Body of pancreas (tissue), 4 donors: ENCODE data around the gene WHRN. TPM values are rescaled to one million over a fixed set of nuclear protein-coding genes. Genes with fewer than 3 reads are reported as not detected.

Source experiments
- ATAC-seq: fragments of 150-250 bp; one replicate; pipeline ENCODE4 v1.9.1; 2016
- DNase-seq, 4 donors: peaks; one replicate each; pipeline ENCODE4 v3.0.0-alpha.2; 2019
- H3K27ac ChIP-seq, 4 donors: fragments of 200-600 bp; sonication (generic); 1 replicate in 3 of 4; 2 replicates in 1 of 4; pipeline versions ENCODE4 v1.5.1 to v1.6.1; 2016 to 2019; ENCODE audit warnings: mild to moderate bottlenecking in 1 of 4, mixed read lengths in 1 of 4, moderate library complexity in 1 of 4
- H3K27me3 ChIP-seq, 2 donors: fragments of 200-600 bp; sonication (generic); one replicate each; pipeline ENCODE4 v1.6.0; 2016; ENCODE audit warnings: mild to moderate bottlenecking in 1 of 2
- H3K36me3 ChIP-seq, 2 donors: fragments of 200-600 bp; sonication (generic); replicated peaks in 1 of 2; 2 replicates each; pipeline ENCODE4 v1.5.1; 2016; ENCODE audit warnings: low read depth in 2 of 2; ENCODE audit not compliant: insufficient read depth in 1 of 2
- H3K4me1 ChIP-seq: fragments of 200-600 bp; sonication (generic); one replicate; pipeline ENCODE4 v1.6.0; 2016
- H3K4me3 ChIP-seq, 2 donors: fragments of 200-600 bp; sonication (generic); 1 replicate in 1 of 2; 2 replicates in 1 of 2; pipeline ENCODE4 v1.5.1; 2016 to 2019
- H3K9me3 ChIP-seq, 3 donors: fragments of 200-600 bp; sonication (generic); 1 replicate in 2 of 3; 2 replicates in 1 of 3; pipeline ENCODE4 v1.5.1; 2016
- CTCF ChIP-seq, 7 experiments: fragments of 450-650 bp in 4 of 7; fragments of 200-600 bp in 3 of 7; sonication (generic) in 3 of 7; IDR thresholded peaks; one replicate each; pipeline ENCODE4 v1.5.1; 2016 to 2019; ENCODE audit warnings: antibody characterized with exemption in 7 of 7
- POLR2A ChIP-seq, 3 donors: fragments of 450-650 bp; IDR thresholded peaks; one replicate each; pipeline ENCODE4 v1.6.1; 2016; ENCODE audit warnings: antibody characterized with exemption in 3 of 3, mild to moderate bottlenecking in 2 of 3
- WGBS, 2 donors: methylation state at CpG; one replicate each; pipeline ENCODE4 v1.1.5; 2017; 5-methylcytosine and 5-hydroxymethylcytosine counted together
- intact Hi-C: fragments of 100-400 bp; cut with DNase I; formaldehyde crosslinking; loops from one replicate; pipeline ENCODE4 v1.15.1; 2023
- total RNA-seq, 2 donors: library from RNA; depleted of rRNA; stranded (reverse); fragments of >200 nt; gene quantifications; one replicate each; pipeline ENCODE4 v1.1.0, GENCODE V29; 2016

Gene WHRN
- total RNA-seq, 2 donors from 2014 or later, result 13.5 to 15.6 TPM

- ATAC-seq (no peak), DNase-seq (no peak)
- H3K36me3 ChIP-seq, result no peaks in the 10 kb centered on the region
- intact Hi-C loops, result no loop called here
- TF ChIP-seq CTCF (IDR thresholded peaks at IDR 0.05) (no peak), POLR2A (IDR thresholded peaks at IDR 0.05) (no peak)
- no peaks in the 10 kb centered on the region for H3K9me3 ChIP-seq
- 82 to 84% methylated on average over 10 to 12 of the region's 12 CpGs for WGBS, 2 donors
- no peaks in the 10 kb centered on the region for H3K27me3 ChIP-seq
- peaks cover 17% of the 10 kb centered on the region for H3K4me1 ChIP-seq
- H3K27ac ChIP-seq, result no peak overlapping the region
- H3K4me3 ChIP-seq, result no peak overlapping the region
Observed at GRCh38 chr9:114472765-114473446, 32.4 kb downstream of the WHRN start.

- WGBS, 2 donors, result 91 to 96% methylated on average over 4 of the region's 4 CpGs
- no peak overlapping the region for H3K4me3 ChIP-seq
- no peak overlapping the region for H3K27ac ChIP-seq
- intact Hi-C loops, result no loop called here
- no peaks in the 10 kb centered on the region for H3K9me3 ChIP-seq
- H3K27me3 ChIP-seq, result no peaks in the 10 kb centered on the region
- no peak for TF ChIP-seq CTCF (IDR thresholded peaks at IDR 0.05)
- no peak for TF ChIP-seq POLR2A (IDR thresholded peaks at IDR 0.05)
- no peak for ATAC-seq
- DNase-seq, result no peak
- H3K36me3 ChIP-seq, result no peaks in the 10 kb centered on the region
- peaks cover 10% of the 10 kb centered on the region for H3K4me1 ChIP-seq
Observed at GRCh38 chr9:114471157-114471556, 34.1 kb downstream of the WHRN start.

- no peak overlapping the region for H3K4me3 ChIP-seq
- H3K36me3 ChIP-seq, result no peaks in the 10 kb centered on the region
- intact Hi-C loops, result no loop called here
- no peaks in the 10 kb centered on the region for H3K9me3 ChIP-seq
- DNase-seq (no peak), ATAC-seq (no peak)
- 91 to 95% methylated on average over 2 to 6 of the region's 6 CpGs for WGBS, 2 donors
- H3K27me3 ChIP-seq, result no peaks in the 10 kb centered on the region
- H3K4me1 ChIP-seq, result peaks cover 15% of the 10 kb centered on the region
- H3K27ac ChIP-seq, result no peak overlapping the region
- TF ChIP-seq POLR2A (IDR thresholded peaks at IDR 0.05), result no peak
- no peak for TF ChIP-seq CTCF (IDR thresholded peaks at IDR 0.05)
Observed at GRCh38 chr9:114470581-114470980, 34.7 kb downstream of the WHRN start.

- no peaks in the 10 kb centered on the region for H3K27me3 ChIP-seq
- no peak for TF ChIP-seq POLR2A (IDR thresholded peaks at IDR 0.05)
- no peak for TF ChIP-seq CTCF (IDR thresholded peaks at IDR 0.05)
- no peaks in the 10 kb centered on the region for H3K36me3 ChIP-seq
- intact Hi-C loops, result no loop called here
- H3K9me3 ChIP-seq, result no peaks in the 10 kb centered on the region
- peaks cover 16% of the 10 kb centered on the region for H3K4me1 ChIP-seq
- H3K4me3 ChIP-seq, result no peak overlapping the region
- ATAC-seq (no peak), DNase-seq (no peak)
- no peak overlapping the region for H3K27ac ChIP-seq
- 84 to 89% methylated on average over 5 to 6 of the region's 6 CpGs for WGBS, 2 donors
Observed at GRCh38 chr9:114470121-114470520, 35.2 kb downstream of the WHRN start.
